K562 (cell line): ENCODE data around the gene ACVR2B. TPM values are rescaled to one million over a fixed set of nuclear protein-coding genes. Genes with fewer than 3 reads are reported as not detected.

Experiments used
- AFF4 ChIP-seq: sonication (generic); formaldehyde crosslinking; IDR thresholded peaks from 2 replicates; pipeline ENCODE4 v1.8.0; 2023; ENCODE audit warnings: mild to moderate bottlenecking, missing genetic modification reagents
- CC2D1A ChIP-seq: fragments of 450-650 bp; IDR thresholded peaks from 2 replicates; pipeline ENCODE4 v1.6.1; 2017; ENCODE audit warnings: mild to moderate bottlenecking
- DLX4 ChIP-seq: fragments of 250-450 bp; sonication (Bioruptor Pico); IDR thresholded peaks from 2 replicates; pipeline ENCODE4 v1.6.1; 2021; ENCODE audit warnings: mild to moderate bottlenecking
- DMBX1 ChIP-seq: fragments of 250-450 bp; sonication (Bioruptor Pico); IDR thresholded peaks from 2 replicates; pipeline ENCODE4 v1.8.0; 2022; ENCODE audit warnings: inconsistent platforms, mild to moderate bottlenecking, moderate library complexity, borderline replicate concordance
- ELF1 ChIP-seq: fragments of 200-800 bp; sonication (Bioruptor generic); IDR thresholded peaks from 2 replicates; pipeline ENCODE4 v1.6.1; 2016; ENCODE audit warnings: missing genetic modification characterization, missing compliant biosample characterization
- ETS2 ChIP-seq: IDR thresholded peaks from 2 replicates; pipeline ENCODE4 v1.6.1; 2016; ENCODE audit warnings: borderline replicate concordance, missing genetic modification characterization, mild to moderate bottlenecking, moderate library complexity, missing compliant biosample characterization; ENCODE audit not compliant: poor library complexity, severe bottlenecking
- ETV1 ChIP-seq: fragments of 450-650 bp; conservative IDR thresholded peaks from 2 replicates; pipeline ENCODE4 v1.6.1; 2016; ENCODE audit warnings: missing genetic modification characterization, control low read depth, low read depth, missing compliant biosample characterization
- FOXA1 ChIP-seq: fragments of 450-650 bp; IDR thresholded peaks from 2 replicates; pipeline ENCODE4 v1.6.1; 2016; ENCODE audit warnings: mild to moderate bottlenecking, borderline replicate concordance
- HOXB6 ChIP-seq: fragments of 250-450 bp; sonication (Bioruptor Pico); IDR thresholded peaks from 2 replicates; pipeline ENCODE4 v1.5.1; 2022; ENCODE audit warnings: mild to moderate bottlenecking, borderline replicate concordance
- NFE2L1 ChIP-seq: fragments of 450-650 bp; IDR thresholded peaks from 2 replicates; pipeline ENCODE4 v1.6.1; 2016; ENCODE audit warnings: missing genetic modification characterization, low read depth, mild to moderate bottlenecking, missing compliant biosample characterization, moderate library complexity, borderline replicate concordance
- NR4A1 ChIP-seq, 2 experiments: fragments of 250-450 bp in 1 of 2; fragments of 450-650 bp in 1 of 2; sonication (Bioruptor Pico) in 1 of 2; IDR thresholded peaks; 2 replicates each; pipeline versions ENCODE4 v1.4.0 to v1.6.1; 2016 to 2020; ENCODE audit warnings: mild to moderate bottlenecking in 2 of 2, missing compliant biosample characterization in 1 of 2, missing genetic modification characterization in 1 of 2, moderate library complexity in 1 of 2
- PTRF ChIP-seq: fragments of 450-650 bp; IDR thresholded peaks from 2 replicates; pipeline ENCODE4 v1.6.1; 2016; ENCODE audit warnings: mild to moderate bottlenecking, missing genetic modification characterization, missing compliant biosample characterization
- RHOXF2B ChIP-seq: fragments of 250-450 bp; sonication (Bioruptor Pico); conservative IDR thresholded peaks from 2 replicates; pipeline ENCODE4 v1.5.1; 2021
- SMARCA4 ChIP-seq: fragments of 450-650 bp; IDR thresholded peaks from 2 replicates; pipeline ENCODE4 v1.6.1; 2016
- TCF7 ChIP-seq: sonication (generic); IDR thresholded peaks from 2 replicates; pipeline ENCODE4 v1.6.1; 2016; ENCODE audit warnings: antibody characterized with exemption, borderline replicate concordance
- ZHX1 ChIP-seq: fragments of 150-350 bp; conservative IDR thresholded peaks from 2 replicates; pipeline ENCODE4 v1.6.1; 2014; ENCODE audit warnings: low read length
- ZNF165 ChIP-seq: fragments of 250-450 bp; sonication (Bioruptor Pico); IDR thresholded peaks from 2 replicates; pipeline ENCODE4 v1.4.0; 2020; ENCODE audit warnings: borderline replicate concordance
- ZNF232 ChIP-seq: sonication (generic); formaldehyde crosslinking; IDR thresholded peaks from 2 replicates; pipeline ENCODE4 v1.8.0; 2022; ENCODE audit warnings: mild to moderate bottlenecking, missing genetic modification reagents
- ZNF3 ChIP-seq: fragments of 250-450 bp; sonication (Bioruptor Pico); IDR thresholded peaks from 2 replicates; pipeline ENCODE4 v1.5.0; 2021; ENCODE audit warnings: mild to moderate bottlenecking, moderate library complexity
- ZNF584 ChIP-seq: fragments of 200-800 bp; sonication (Bioruptor generic); IDR thresholded peaks from 2 replicates; pipeline ENCODE4 v1.6.1; 2016; ENCODE audit warnings: low read depth, mild to moderate bottlenecking, missing genetic modification characterization, missing compliant biosample characterization
- ZNF695 ChIP-seq: fragments of 450-650 bp; formaldehyde crosslinking; IDR thresholded peaks from 2 replicates; pipeline ENCODE4 v1.4.0; 2020; ENCODE audit warnings: mild to moderate bottlenecking, moderate library complexity
- ZNF780A ChIP-seq: fragments of 250-450 bp; sonication (Bioruptor Pico); IDR thresholded peaks from 2 replicates; pipeline ENCODE4 v1.5.0; 2021; ENCODE audit warnings: mild to moderate bottlenecking
- polyA plus RNA-seq, 8 experiments: library from polyadenylated mRNA; depleted of rRNA in 4 of 8; stranded (reverse) in 5 of 8; unstranded in 3 of 8; fragments of >200 nt; fragmentation: Nextera tagmentation in 2 of 8; fragmentation: Illumina TruSeq in 1 of 8; extraction: Ambion mirVana in 2 of 8; extraction: Trizol in 1 of 8; gene quantifications; 2 replicates each; pipeline versions ENCODE4 v1.2.1 to v1.2.3, GENCODE V29; 2011 to 2014; ENCODE audit warnings: inconsistent platforms in 1 of 8, missing spikeins in 1 of 8
- total RNA-seq, 7 experiments: library from RNA; depleted of rRNA in 6 of 7; stranded (reverse); fragments of >200 nt in 6 of 7; fragmentation: Illumina TruSeq in 2 of 7; extraction: Trizol in 2 of 7; gene quantifications; 2 replicates each; pipeline versions ENCODE4 v1.2.1 to v1.2.3, GENCODE V29; 2011 to 2021; ENCODE audit warnings: low replicate concordance in 1 of 7

The ACVR2B gene
- total and polyA plus RNA-seq, 9 of the 15 experiments (the other 6 are each of a cell fraction or from before 2014, with no cell fraction given) = 1.8 to 23.7 (median 7.1) TPM

GRCh38 chr3:38496131-38496910 is 42.6 kb downstream of the ACVR2B start, which contains the start of gene EXOG (continued):
- no peak for TF ChIP-seq ETS2 (tag)
- TF ChIP-seq DMBX1 (CRISPR knock-in tag) = 0 out of 2 replicates have a peak, but pooled peaks have one; percentile 30
- TF ChIP-seq ZNF232 (CRISPR knock-in tag) = no peak
- peak; percentile 88 for TF ChIP-seq ELF1
- TF ChIP-seq FOXA1 = no peak
- TF ChIP-seq DLX4 (CRISPR knock-in tag) = no peak
- no peak for TF ChIP-seq ZNF3 (CRISPR knock-in tag)
- 0 out of 2 replicates have a peak, but pooled peaks have one; percentile 10 for TF ChIP-seq CC2D1A
- TF ChIP-seq HOXB6 (CRISPR knock-in tag) = no peak
- no peak for TF ChIP-seq ZNF695 (CRISPR knock-in tag)
- no peak for TF ChIP-seq ZNF584
- peak; percentile 37; the same call in 1 of the 2 replicates for TF ChIP-seq NR4A1 (CRISPR knock-in tag; IDR thresholded peaks at IDR 0.05)
- TF ChIP-seq NR4A1 (tag; IDR thresholded peaks at IDR 0.05) = no peak
- TF ChIP-seq ZNF780A (CRISPR knock-in tag) = no peak
- no peak for TF ChIP-seq PTRF (tag)
- TF ChIP-seq ZNF165 (CRISPR knock-in tag) = no peak
- TF ChIP-seq NFE2L1 (tag) = no peak
- TF ChIP-seq RHOXF2B (CRISPR knock-in tag) = no peak
- peak; percentile 93 for TF ChIP-seq ETV1 (tag)
- TF ChIP-seq SMARCA4 = peak; percentile 38; the same call in 1 of the 2 replicates
- no peak for TF ChIP-seq TCF7
- TF ChIP-seq ZHX1 = no peak
- TF ChIP-seq AFF4 (CRISPR knock-in tag) = 0 out of 2 replicates have a peak, but pooled peaks have one; percentile 35
